Left renal pelvis (tissue), 4 donors: ENCODE data around the gene FOXK1. TPM values are rescaled to one million over a fixed set of nuclear protein-coding genes. Genes with fewer than 3 reads are reported as not detected.
"Not testable (repeated sequence)": the region's sequence is repeated elsewhere in the genome, so short reads cannot be mapped to it uniquely, and the experiment has no call there.

Experiments
- DNase-seq, 4 donors: peaks; one replicate each; pipeline ENCODE4 v3.0.0-alpha.2; 2013; ENCODE audit warnings: low read depth in 4 of 4, low spot score in 3 of 4
- polyA plus RNA-seq, 4 donors: library from polyadenylated mRNA; unstranded; fragments of 120-200 nt; gene quantifications; one replicate each; pipeline ENCODE4 v1.2.1, GENCODE V29; 2013; ENCODE audit not compliant: insufficient read length in 4 of 4

The FOXK1 gene
- 10 to 100 TPM; 12.9 to 17.4 (median 15.2) TPM for polyA plus RNA-seq

- peak in 2 of 4 donors; percentile 58 to 66 for DNase-seq
These were observed at the start of gene FOXK1 for GRCh38 chr7:4681886-4682620. TSS of gene FOXK1 (plus strand) at chr7:4682295. CDS start at chr7:4682309, 14 bp downstream.

GRCh38 chr7:4633012-4633411 lies 49.1 kb upstream of the FOXK1 start:
- DNase-seq: no peak

GRCh38 chr7:4634166-4634565 lies 47.9 kb upstream of the FOXK1 start:
- DNase-seq: no peak

GRCh38 chr7:4638781-4639575 lies 43.1 kb upstream of the FOXK1 start:
- no peak for DNase-seq

- no peak for DNase-seq
These were observed 40.9 kb upstream of the FOXK1 start for GRCh38 chr7:4641091-4641666.

- DNase-seq: peak; percentile 85 to 91 (median 90)
These were observed 40.2 kb upstream of the FOXK1 start for GRCh38 chr7:4641667-4642467.

- DNase-seq: no peak
These were observed 39.5 kb upstream of the FOXK1 start for GRCh38 chr7:4642468-4643203.

GRCh38 chr7:4643204-4643471 lies 39.0 kb upstream of the FOXK1 start:
- DNase-seq: not testable (repeated sequence)

- DNase-seq: no peak
These were observed 36.8 kb upstream of the FOXK1 start for GRCh38 chr7:4645246-4645645.

GRCh38 chr7:4648111-4648510 lies 34.0 kb upstream of the FOXK1 start:
- no peak for DNase-seq

- no peak for DNase-seq
These were observed 31.6 kb upstream of the FOXK1 start for GRCh38 chr7:4650433-4651047.

- no peak for DNase-seq
These were observed 28.3 kb upstream of the FOXK1 start for GRCh38 chr7:4653771-4654170.

GRCh38 chr7:4655311-4655710 lies 26.8 kb upstream of the FOXK1 start:
- no peak for DNase-seq

GRCh38 chr7:4655896-4656295 lies 26.2 kb upstream of the FOXK1 start:
- DNase-seq: no peak

GRCh38 chr7:4657640-4658417 lies 24.3 kb upstream of the FOXK1 start:
- no peak for DNase-seq

- no peak for DNase-seq
These were observed 22.4 kb upstream of the FOXK1 start for GRCh38 chr7:4659551-4660286.

GRCh38 chr7:4661871-4662270 lies 20.2 kb upstream of the FOXK1 start:
- DNase-seq: no peak

GRCh38 chr7:4663239-4664018 lies 18.7 kb upstream of the FOXK1 start:
- no peak for DNase-seq
